WTC11 (cell line): Measurements from ENCODE around the gene SRSF4. TPM values are rescaled to one million over a fixed set of nuclear protein-coding genes. Genes with fewer than 3 reads are reported as not detected.

Experiments
- ATAC-seq: fragments of 200-7000 bp; cut with Tn5 transposase; 2 replicates; pipeline ENCODE4 v1.10.0; 2021; ENCODE audit warnings: mild to moderate bottlenecking, moderate library complexity
- CTCF ChIA-PET: fragments of 300-600 bp; sonication (Branson Sonifier 250); formaldehyde crosslinking; loops from one replicate; lab custom pipeline; 2021; ENCODE audit warnings: antibody characterized with exemption; lab: Charles Lee
- POLR2A ChIA-PET: fragments of 350-600 bp; sonication (Branson Sonifier 250); formaldehyde crosslinking; loops from one replicate; lab custom pipeline; 2021; ENCODE audit warnings: antibody characterized with exemption; lab: Charles Lee
- DNase-seq: peaks from one replicate; pipeline ENCODE4 v3.0.0; 2021; ENCODE audit warnings: low spot score
- H3K27ac Mint-ChIP-seq: 2 replicates; pipeline ENCODE4 v1.8.0; 2021; ENCODE audit warnings: mixed read lengths
- H3K27me3 Mint-ChIP-seq: 2 replicates; pipeline ENCODE4 v1.8.0; 2021; ENCODE audit warnings: low read depth, mild to moderate bottlenecking, moderate library complexity, mixed read lengths
- H3K36me3 Mint-ChIP-seq: 2 replicates; pipeline ENCODE4 v1.8.0; 2021; ENCODE audit warnings: mixed read lengths
- H3K4me1 Mint-ChIP-seq: 2 replicates; pipeline ENCODE4 v1.8.0; 2022; ENCODE audit warnings: mixed read lengths
- H3K4me3 Mint-ChIP-seq: 2 replicates; pipeline ENCODE4 v1.8.0; 2021; ENCODE audit warnings: mild to moderate bottlenecking, moderate library complexity, mixed read lengths
- H3K9me3 Mint-ChIP-seq: 2 replicates; pipeline ENCODE4 v1.8.0; 2021; ENCODE audit warnings: mixed read lengths
- AR ChIP-seq: fragments of 250-450 bp; sonication (Bioruptor Pico); IDR thresholded peaks from 2 replicates; pipeline ENCODE4 v1.9.0; 2021; ENCODE audit warnings: mild to moderate bottlenecking
- CBFB ChIP-seq: sonication (generic); formaldehyde crosslinking; IDR thresholded peaks from 2 replicates; pipeline ENCODE4 v1.8.1; 2022; ENCODE audit warnings: mild to moderate bottlenecking, low read depth, missing genetic modification reagents
- ELF4 ChIP-seq: sonication (generic); formaldehyde crosslinking; IDR thresholded peaks from 2 replicates; pipeline ENCODE4 v1.8.1; 2022; ENCODE audit warnings: low read depth, mild to moderate bottlenecking, moderate library complexity, missing genetic modification reagents
- GABPB1 ChIP-seq: sonication (generic); formaldehyde crosslinking; IDR thresholded peaks from 2 replicates; pipeline ENCODE4 v1.8.1; 2023; ENCODE audit warnings: mild to moderate bottlenecking, missing genetic modification reagents
- HMGXB4 ChIP-seq: sonication (generic); formaldehyde crosslinking; IDR thresholded peaks from 2 replicates; pipeline ENCODE4 v1.8.1; 2023; ENCODE audit warnings: mild to moderate bottlenecking, moderate library complexity, missing genetic modification reagents
- MXD4 ChIP-seq: fragments of 250-450 bp; sonication (Bioruptor Pico); IDR thresholded peaks from 2 replicates; pipeline ENCODE4 v1.8.0; 2021; ENCODE audit warnings: mild to moderate bottlenecking, moderate library complexity, borderline replicate concordance
- MYBL2 ChIP-seq: sonication (generic); formaldehyde crosslinking; IDR thresholded peaks from 2 replicates; pipeline ENCODE4 v1.8.1; 2023; ENCODE audit warnings: mild to moderate bottlenecking, moderate library complexity, missing genetic modification reagents
- SMAD3 ChIP-seq: sonication (generic); formaldehyde crosslinking; IDR thresholded peaks from 2 replicates; pipeline ENCODE4 v1.8.0; 2022; ENCODE audit warnings: missing genetic modification reagents, mild to moderate bottlenecking, borderline replicate concordance
- SMAD4 ChIP-seq: sonication (generic); formaldehyde crosslinking; IDR thresholded peaks from 2 replicates; pipeline ENCODE4 v1.8.0; 2022; ENCODE audit warnings: mild to moderate bottlenecking, missing genetic modification reagents
- TCF7 ChIP-seq: sonication (generic); formaldehyde crosslinking; IDR thresholded peaks from 2 replicates; pipeline ENCODE4 v1.8.0; 2022; ENCODE audit warnings: mild to moderate bottlenecking, low read depth, missing genetic modification reagents, moderate library complexity
- ZBTB21 ChIP-seq: sonication (generic); formaldehyde crosslinking; IDR thresholded peaks from 2 replicates; pipeline ENCODE4 v1.8.1; 2023; ENCODE audit warnings: mild to moderate bottlenecking, missing genetic modification reagents, borderline replicate concordance
- ZBTB43 ChIP-seq: sonication (generic); formaldehyde crosslinking; IDR thresholded peaks from 2 replicates; pipeline ENCODE4 v1.8.1; 2023; ENCODE audit warnings: mild to moderate bottlenecking, missing genetic modification reagents
- ZNF263 ChIP-seq: sonication (generic); formaldehyde crosslinking; IDR thresholded peaks from 2 replicates; pipeline ENCODE4 v1.8.1; 2022; ENCODE audit warnings: low read depth, mild to moderate bottlenecking, moderate library complexity, missing genetic modification reagents
- ZNF317 ChIP-seq: sonication (generic); formaldehyde crosslinking; IDR thresholded peaks from 2 replicates; pipeline ENCODE4 v1.8.1; 2023; ENCODE audit warnings: low read depth, mild to moderate bottlenecking, moderate library complexity, missing genetic modification reagents, borderline replicate concordance
- ZNF416 ChIP-seq: fragments of 250-450 bp; sonication (Bioruptor Pico); IDR thresholded peaks from 2 replicates; pipeline ENCODE4 v1.9.0; 2021; ENCODE audit warnings: mild to moderate bottlenecking, inconsistent platforms
- ZNF423 ChIP-seq: fragments of 250-450 bp; sonication (Bioruptor Pico); IDR thresholded peaks from 2 replicates; pipeline ENCODE4 v2.1.2; 2022; ENCODE audit warnings: mild to moderate bottlenecking, moderate library complexity
- ZNF532 ChIP-seq: fragments of 250-450 bp; sonication (Bioruptor Pico); IDR thresholded peaks from 2 replicates; pipeline ENCODE4 v1.9.0; 2021; ENCODE audit warnings: mild to moderate bottlenecking, borderline replicate concordance
- ZNF671 ChIP-seq: fragments of 250-450 bp; sonication (Bioruptor Pico); IDR thresholded peaks from 2 replicates; pipeline ENCODE4 v1.8.0; 2021; ENCODE audit warnings: mild to moderate bottlenecking
- ZSCAN18 ChIP-seq: fragments of 250-450 bp; sonication (Bioruptor Pico); IDR thresholded peaks from 2 replicates; pipeline ENCODE4 v2.1.2; 2022; ENCODE audit warnings: mild to moderate bottlenecking, moderate library complexity
- total RNA-seq: library from RNA; stranded (reverse); gene quantifications from 3 replicates; pipeline ENCODE4 v1.2.3, GENCODE V29; 2021
- TF ChIP-seq, protein P1 (sequence below): sonication (generic); formaldehyde crosslinking; IDR thresholded peaks from 2 replicates; pipeline ENCODE4 v1.8.0; 2022; ENCODE audit warnings: mild to moderate bottlenecking, missing genetic modification reagents
- TF ChIP-seq, protein P2 (sequence below): sonication (generic); formaldehyde crosslinking; IDR thresholded peaks from 2 replicates; pipeline ENCODE4 v1.8.1; 2023; ENCODE audit warnings: mild to moderate bottlenecking, missing genetic modification reagents, moderate library complexity

Gene SRSF4
- total RNA-seq, 1 experiment from 2014 or later, result 99.9 TPM

DNA sequence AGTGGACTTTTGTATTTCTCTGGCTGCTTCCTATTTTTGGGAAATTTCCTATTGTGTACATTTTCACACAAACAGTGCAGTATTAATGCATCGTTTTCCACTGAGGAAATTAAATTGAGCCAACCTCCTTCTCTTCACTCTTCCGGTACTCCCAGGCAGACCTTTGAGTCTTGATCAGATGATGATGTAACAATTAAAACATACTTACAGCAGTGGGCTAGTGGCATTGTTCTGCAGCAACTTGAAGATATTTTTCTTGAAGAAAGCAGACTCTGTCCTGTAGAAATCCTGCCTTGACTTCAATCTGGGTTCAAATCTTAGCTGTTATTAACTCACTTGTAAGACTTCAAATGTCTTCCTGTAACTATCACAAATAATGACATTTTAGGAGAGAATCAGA is 39.0 kb downstream of the SRSF4 start:
- CTCF ChIA-PET, result no interaction called here
- Mint-ChIP-seq H3K36me3 (peaks cover 30% of the 10 kb centered on the region), H3K4me3 (no peak overlapping the region), H3K27ac (peak overlapping the region; percentile 12), H3K4me1 (no peaks in the 10 kb centered on the region), H3K27me3 (no peaks in the 10 kb centered on the region), H3K9me3 (no peaks in the 10 kb centered on the region)
- no peak for DNase-seq
- TF ChIP-seq, protein P1, sequence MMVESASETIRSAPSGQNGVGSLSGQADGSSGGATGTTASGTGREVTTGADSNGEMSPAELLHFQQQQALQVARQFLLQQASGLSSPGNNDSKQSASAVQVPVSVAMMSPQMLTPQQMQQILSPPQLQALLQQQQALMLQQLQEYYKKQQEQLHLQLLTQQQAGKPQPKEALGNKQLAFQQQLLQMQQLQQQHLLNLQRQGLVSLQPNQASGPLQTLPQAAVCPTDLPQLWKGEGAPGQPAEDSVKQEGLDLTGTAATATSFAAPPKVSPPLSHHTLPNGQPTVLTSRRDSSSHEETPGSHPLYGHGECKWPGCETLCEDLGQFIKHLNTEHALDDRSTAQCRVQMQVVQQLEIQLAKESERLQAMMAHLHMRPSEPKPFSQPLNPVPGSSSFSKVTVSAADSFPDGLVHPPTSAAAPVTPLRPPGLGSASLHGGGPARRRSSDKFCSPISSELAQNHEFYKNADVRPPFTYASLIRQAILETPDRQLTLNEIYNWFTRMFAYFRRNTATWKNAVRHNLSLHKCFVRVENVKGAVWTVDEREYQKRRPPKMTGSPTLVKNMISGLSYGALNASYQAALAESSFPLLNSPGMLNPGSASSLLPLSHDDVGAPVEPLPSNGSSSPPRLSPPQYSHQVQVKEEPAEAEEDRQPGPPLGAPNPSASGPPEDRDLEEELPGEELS (CRISPR knock-in tag), result no peak
- TF ChIP-seq ZNF532 (CRISPR knock-in tag), result no peak
- TF ChIP-seq ZNF423 (CRISPR knock-in tag), result no peak
- no peak for TF ChIP-seq ZBTB21 (CRISPR knock-in tag)
- no peak for TF ChIP-seq ELF4 (CRISPR knock-in tag)
- no peak for TF ChIP-seq SMAD4
- no peak for TF ChIP-seq ZNF416 (CRISPR knock-in tag)
- no peak for TF ChIP-seq GABPB1
- no peak for TF ChIP-seq MYBL2 (CRISPR knock-in tag)
- TF ChIP-seq ZNF317, result no peak
- no peak for TF ChIP-seq SMAD3 (CRISPR knock-in tag)
- TF ChIP-seq HMGXB4 (CRISPR knock-in tag), result no peak
- TF ChIP-seq TCF7 (CRISPR knock-in tag), result no peak
- TF ChIP-seq ZNF263 (CRISPR knock-in tag), result no peak
- TF ChIP-seq ZNF671 (CRISPR knock-in tag), result no peak
- TF ChIP-seq ZSCAN18, result no peak
- POLR2A ChIA-PET, result no interaction called here
- ATAC-seq, result no peak

DNA sequence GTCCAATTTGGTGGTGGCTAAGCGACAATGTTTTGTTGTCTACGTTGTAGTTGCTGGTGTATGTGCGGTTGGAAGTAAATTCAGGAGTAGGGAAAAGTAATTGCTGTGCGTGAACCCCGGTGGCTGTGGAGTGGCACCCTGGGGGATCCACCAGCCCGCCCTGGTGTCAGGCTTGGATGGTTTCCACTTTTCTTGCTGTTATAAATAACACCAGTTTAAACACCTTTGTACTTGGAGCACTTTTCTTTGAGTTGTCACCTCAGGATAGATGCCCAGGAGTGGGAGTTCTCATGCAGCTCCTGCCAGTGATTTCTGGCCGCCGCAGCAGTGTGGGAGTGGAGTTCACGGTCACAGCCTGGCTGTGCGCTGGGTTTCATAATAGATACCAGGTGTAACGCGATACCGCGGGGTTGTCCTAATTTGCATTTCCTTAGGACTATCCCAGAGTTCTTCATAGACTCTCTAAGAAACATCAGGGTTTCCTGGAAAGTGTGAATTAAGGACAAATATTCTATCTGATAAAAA is 45.2 kb downstream of the SRSF4 start:
- Mint-ChIP-seq H3K4me3 (no peak overlapping the region), H3K9me3 (no peaks in the 10 kb centered on the region), H3K27me3 (no peaks in the 10 kb centered on the region), H3K36me3 (no peaks in the 10 kb centered on the region), H3K4me1 (peaks cover 13% of the 10 kb centered on the region), H3K27ac (no peak overlapping the region; the same call in 1 of the 2 replicates)
- DNase-seq (no peak), ATAC-seq (peak; percentile 63)
- ChIA-PET POLR2A (interaction anchor here (0.7 kb wide), 1 partner anchor 45 kb away, joined by 4 read pairs; no protein-coding TSS in a partner anchor), CTCF (interaction anchor here (0.6 to 3.3 kb wide), 4 partner anchors 12 to 212 kb away, joined by 3 to 30 read pairs (median 4); no protein-coding TSS in a partner anchor)
- TF ChIP-seq ZBTB43 (CRISPR knock-in tag), result no peak
- TF ChIP-seq MXD4, result no peak
- TF ChIP-seq, protein P2, sequence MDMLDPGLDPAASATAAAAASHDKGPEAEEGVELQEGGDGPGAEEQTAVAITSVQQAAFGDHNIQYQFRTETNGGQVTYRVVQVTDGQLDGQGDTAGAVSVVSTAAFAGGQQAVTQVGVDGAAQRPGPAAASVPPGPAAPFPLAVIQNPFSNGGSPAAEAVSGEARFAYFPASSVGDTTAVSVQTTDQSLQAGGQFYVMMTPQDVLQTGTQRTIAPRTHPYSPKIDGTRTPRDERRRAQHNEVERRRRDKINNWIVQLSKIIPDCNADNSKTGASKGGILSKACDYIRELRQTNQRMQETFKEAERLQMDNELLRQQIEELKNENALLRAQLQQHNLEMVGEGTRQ (CRISPR knock-in tag), result no peak
- no peak for TF ChIP-seq CBFB (CRISPR knock-in tag)
- TF ChIP-seq AR (CRISPR knock-in tag), result no peak
